ENCODE measurements around the gene AGBL5. TPM values are rescaled to one million over a fixed set of nuclear protein-coding genes. Genes with fewer than 3 reads are reported as not detected.

Gene AGBL5
- total RNA-seq, 1 donor from 2014 or later = 14.0 TPM

- H3K27me3 ChIP-seq = no peaks in the 10 kb centered on the region
- peaks cover 35% of the 10 kb centered on the region for H3K36me3 ChIP-seq
- intact Hi-C loops (cut with DNase I) = no loop called here
- ATAC-seq (no peak), DNase-seq (no peak)
- no peaks in the 10 kb centered on the region for H3K9me3 ChIP-seq
- H3K4me3 ChIP-seq = no peak overlapping the region
- H3K4me1 ChIP-seq = no peaks in the 10 kb centered on the region
- no peak for TF ChIP-seq CTCF (IDR thresholded peaks at IDR 0.05)
- H3K27ac ChIP-seq = no peak overlapping the region
Observed at GRCh38 chr2:27042985-27043634, 8.4 kb upstream of the AGBL5 start.

DNA sequence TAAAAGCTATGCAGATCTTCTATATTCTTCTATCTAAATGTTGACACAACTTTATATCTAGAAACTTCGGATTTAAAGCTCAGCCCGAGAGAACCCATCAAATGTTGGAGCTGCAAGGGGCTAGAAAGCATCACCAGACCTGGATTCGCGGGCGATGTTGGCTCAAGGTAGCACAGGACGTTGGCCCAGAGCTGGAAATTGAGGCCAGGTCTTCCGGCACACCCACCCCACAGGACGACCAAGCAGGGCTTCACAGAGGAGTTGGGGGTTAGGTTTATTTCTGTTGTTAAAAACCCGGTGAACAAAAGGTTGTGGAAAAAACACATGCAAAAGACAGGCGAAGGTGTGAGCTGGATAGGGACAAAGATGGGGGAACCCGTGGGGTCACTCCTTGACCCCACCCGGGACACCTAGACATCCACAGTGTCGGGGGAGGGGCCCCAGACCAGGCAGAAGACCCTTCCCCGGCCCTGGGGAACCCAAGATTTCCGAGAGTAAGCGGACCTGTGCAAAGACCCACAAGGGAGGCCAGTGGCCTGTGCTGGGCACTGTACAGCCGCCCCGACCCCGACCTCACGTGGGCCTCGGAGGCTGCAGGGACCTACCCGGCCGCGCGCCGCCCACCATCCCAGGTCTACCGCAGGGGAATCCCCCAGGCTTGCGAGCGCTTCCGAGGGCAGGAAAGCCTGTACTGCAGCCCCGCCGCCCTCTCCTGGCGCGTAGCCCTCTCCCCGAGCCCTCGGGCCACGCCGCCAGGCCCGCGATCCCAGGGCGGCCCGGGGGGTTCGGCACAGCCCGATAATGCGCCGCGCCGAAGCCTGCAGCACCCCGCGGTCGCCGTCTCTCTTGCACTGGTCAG lies 1.8 kb upstream of the AGBL5 start:
- intact Hi-C loops (cut with DNase I) = no loop called here
- Histone ChIP-seq H3K36me3 (peaks cover 15% of the 10 kb centered on the region), H3K4me1 (peaks cover 13% of the 10 kb centered on the region), H3K4me3 (peak overlapping the region; percentile 85), H3K9me3 (no peaks in the 10 kb centered on the region), H3K27me3 (no peaks in the 10 kb centered on the region), H3K27ac (peak overlapping the region; percentile 78)
- DNase-seq = peak; percentile 82
- peak; percentile 40 for ATAC-seq
- TF ChIP-seq CTCF (IDR thresholded peaks at IDR 0.05) = no peak

DNA sequence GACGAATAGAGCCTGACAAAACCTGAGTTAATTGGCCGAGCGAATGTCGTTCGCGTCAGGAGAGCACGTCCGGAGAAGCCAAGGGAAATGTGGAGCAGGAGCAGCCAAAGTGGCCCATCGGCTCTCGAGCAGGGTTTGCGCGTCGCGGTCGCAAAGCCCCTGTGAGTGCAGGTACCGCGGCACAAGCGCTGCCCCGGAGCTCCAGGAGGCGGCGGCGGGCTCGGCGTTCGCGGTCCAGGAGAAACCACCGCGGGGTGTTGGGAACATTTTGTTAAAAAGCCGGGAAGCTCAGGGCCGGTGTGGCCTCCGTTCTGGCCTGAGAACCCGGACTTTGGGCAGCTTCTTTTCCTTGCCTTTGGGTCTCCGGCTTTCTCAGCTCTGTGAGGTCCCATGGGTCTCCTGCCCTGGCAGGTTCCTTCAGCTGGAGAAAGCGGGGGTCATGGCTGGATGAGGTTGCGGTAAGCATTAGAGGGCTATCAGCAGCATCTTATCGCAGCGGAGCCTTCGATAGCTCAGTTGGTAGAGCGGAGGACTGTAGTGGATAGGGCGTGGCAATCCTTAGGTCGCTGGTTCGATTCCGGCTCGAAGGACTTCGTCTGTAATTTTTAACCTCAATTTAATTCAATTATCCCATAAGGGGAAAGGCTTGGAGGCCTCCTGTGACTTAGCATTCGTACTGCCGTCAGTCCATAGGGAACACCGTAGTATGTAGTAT lies 1.0 kb upstream of the AGBL5 start:
- Histone ChIP-seq H3K4me3 (peak overlapping the region; percentile 85), H3K27ac (peak overlapping the region; percentile 78), H3K27me3 (no peaks in the 10 kb centered on the region), H3K36me3 (peaks cover 23% of the 10 kb centered on the region), H3K9me3 (no peaks in the 10 kb centered on the region), H3K4me1 (peaks cover 13% of the 10 kb centered on the region)
- ATAC-seq (peak; percentile 79), DNase-seq (peak; percentile 89)
- peak; percentile 46 for TF ChIP-seq CTCF (IDR thresholded peaks at IDR 0.05)
- intact Hi-C loops (cut with DNase I) = no loop called here

DNA sequence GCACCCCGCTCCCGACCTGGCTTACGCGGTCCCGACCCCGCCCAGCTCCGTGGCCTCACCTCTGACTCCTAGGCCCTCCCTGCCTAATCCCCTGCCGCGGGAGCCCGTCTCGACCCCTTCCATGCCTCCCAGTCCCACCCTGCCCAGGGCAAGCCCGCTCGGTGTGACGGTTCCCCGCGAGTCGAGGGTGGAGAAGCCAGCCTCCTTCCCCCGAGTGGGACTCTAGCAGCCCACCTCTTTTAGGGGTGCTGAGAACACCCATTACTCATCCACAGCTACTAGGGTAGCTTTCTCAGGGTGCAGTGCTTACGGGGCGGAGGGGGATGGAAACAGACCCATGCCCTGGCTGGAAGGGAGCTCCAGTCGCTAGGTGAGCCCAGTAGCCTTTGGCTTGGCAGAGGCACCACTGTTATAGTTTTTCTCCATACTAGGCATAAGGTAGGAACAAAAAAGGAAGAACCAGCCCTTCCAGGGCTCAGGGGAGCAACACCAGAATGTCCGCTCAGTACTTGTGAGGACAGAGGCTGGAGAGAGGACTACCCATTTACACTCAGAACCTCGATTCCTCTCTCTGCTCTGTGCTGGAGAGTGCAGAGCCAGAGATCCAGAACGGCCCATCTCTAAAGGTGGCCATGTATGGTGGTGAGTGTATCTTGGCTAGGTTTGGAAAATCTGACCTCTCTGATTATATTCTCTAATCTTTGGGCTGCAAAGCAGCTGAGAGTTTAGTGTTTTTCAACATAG lies 606 bp downstream of the AGBL5 start:
- intact Hi-C loops (cut with DNase I) = no loop called here
- H3K4me3 ChIP-seq = peak overlapping the region; percentile 85
- no peak for ATAC-seq
- peaks cover 13% of the 10 kb centered on the region for H3K4me1 ChIP-seq
- peak; percentile 82 for DNase-seq
- TF ChIP-seq CTCF (IDR thresholded peaks at IDR 0.05) = no peak
- peaks cover 37% of the 10 kb centered on the region for H3K36me3 ChIP-seq
- H3K9me3 ChIP-seq = no peaks in the 10 kb centered on the region
- H3K27ac ChIP-seq = peak overlapping the region; percentile 78
- H3K27me3 ChIP-seq = no peaks in the 10 kb centered on the region

DNA sequence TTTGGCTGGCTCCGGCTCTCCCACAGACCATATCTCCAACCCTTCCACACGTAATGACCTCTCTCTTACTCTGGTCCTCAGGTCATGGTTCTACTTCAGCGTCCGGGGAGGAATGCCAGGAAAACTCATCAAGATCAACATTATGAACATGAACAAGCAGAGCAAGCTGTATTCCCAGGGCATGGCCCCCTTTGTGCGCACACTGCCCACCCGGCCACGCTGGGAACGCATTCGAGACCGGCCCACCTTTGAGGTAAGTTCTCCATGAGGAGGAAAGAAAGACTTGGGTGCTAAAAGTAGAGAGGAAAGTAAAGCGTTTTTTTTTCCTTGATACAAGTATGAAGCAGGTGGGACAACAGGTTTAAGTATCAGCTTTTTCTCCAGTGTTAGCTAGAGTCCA lies 1.9 kb downstream of the AGBL5 start:
- DNase-seq = no peak
- ATAC-seq = no peak
- TF ChIP-seq CTCF (IDR thresholded peaks at IDR 0.05) = no peak

More for the DNA sequence above, 1.9 kb downstream of the AGBL5 start:
- intact Hi-C loops (cut with DNase I) = no loop called here
- Histone ChIP-seq H3K4me1 (peaks cover 13% of the 10 kb centered on the region), H3K27ac (no peak overlapping the region), H3K36me3 (peaks cover 41% of the 10 kb centered on the region), H3K4me3 (no peak overlapping the region), H3K9me3 (no peaks in the 10 kb centered on the region), H3K27me3 (no peaks in the 10 kb centered on the region)

All from upper lobe of right lung (tissue), 1 donor.